Anterior cingulate cortex (tissue), 58 donors: ENCODE data around the gene PHKG2.

ENCODE experiments used
- DNase-seq, 58 donors: peaks; one replicate each; lab custom pipeline; 2025; lab: John Stamatoyannopoulos, UW

Gene PHKG2

DNA sequence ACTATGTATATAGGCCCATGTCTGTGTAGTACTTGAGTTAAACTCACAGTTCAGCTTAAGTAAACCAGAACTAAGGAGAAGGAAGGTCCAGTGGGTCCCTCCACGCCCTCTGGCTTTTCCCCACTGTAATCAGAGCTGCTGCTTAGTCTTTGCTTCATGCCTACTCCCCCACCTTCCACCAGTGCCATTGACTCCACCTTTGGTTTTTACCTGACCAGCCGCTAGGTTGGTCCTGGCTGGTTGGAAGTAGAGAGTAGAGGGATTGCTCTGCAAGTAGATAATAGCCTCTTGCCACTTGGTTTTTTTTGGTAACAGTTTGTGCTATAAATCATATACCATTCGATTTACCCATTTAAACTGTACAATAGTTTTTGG, 22.8 kb upstream of the PHKG2 start:
- no peak for DNase-seq

- no peak for DNase-seq
Observed at GRCh38 chr16:30728321-30728720, 19.9 kb upstream of the PHKG2 start.

- no peak for DNase-seq
Observed at GRCh38 chr16:30728899-30729672, 19.1 kb upstream of the PHKG2 start.

DNA sequence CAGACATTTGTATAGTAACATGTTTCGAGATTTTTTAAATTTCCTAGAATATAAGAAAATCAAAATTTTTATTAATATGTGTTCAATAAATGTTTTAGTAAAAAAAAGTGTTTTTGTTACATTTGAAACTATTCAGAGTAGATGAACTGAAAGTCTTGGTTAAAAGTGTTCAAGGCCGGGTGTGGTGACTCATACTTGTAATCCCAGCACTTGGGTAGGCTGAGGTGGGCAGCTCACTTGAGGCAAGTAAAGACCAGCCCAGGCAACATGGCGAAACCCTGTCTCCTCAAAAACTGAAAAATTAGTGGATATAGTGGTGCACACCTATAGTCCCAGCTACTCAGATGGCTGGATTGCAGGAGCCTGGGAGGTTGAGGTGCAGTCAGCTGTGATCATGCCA, 16.8 kb upstream of the PHKG2 start:
- no peak for DNase-seq

DNA sequence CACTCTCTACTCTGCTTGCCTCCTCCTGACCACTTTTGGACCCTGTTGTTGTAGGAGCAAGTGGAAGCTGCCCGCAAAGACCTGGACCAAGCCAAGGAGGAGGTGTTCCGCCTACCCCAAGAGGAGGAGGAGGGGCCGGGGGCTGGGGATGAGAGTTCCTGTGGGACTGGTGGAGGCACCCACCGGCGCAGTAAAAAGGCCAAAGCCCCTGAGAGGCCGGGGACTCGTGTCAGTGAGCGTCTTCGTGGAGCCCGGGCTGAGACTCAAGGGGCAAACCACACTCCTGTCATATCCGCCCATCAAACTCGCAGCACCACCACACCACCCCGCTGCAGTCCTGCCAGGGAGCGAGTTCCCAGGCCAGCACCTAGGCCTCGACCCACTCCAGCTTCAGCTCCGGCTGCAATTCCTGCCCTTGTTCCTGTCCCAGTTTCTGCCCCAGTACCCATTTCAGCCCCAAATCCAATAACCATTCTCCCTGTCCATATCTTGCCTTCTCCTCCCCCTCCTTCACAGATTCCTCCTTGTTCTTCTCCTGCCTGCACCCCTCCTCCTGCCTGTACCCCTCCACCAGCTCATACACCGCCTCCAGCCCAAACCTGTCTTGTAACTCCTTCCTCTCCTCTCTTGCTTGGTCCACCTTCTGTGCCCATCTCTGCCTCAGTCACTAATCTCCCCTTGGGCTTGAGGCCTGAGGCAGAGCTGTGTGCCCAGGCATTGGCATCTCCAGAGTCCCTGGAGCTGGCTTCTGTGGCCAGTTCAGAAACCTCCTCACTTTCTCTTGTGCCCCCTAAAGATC, 11.0 kb upstream of the PHKG2 start:
- DNase-seq, result no peak

GRCh38 chr16:30737794-30738648, 10.2 kb upstream of the PHKG2 start:
- DNase-seq, result no peak

GRCh38 chr16:30738984-30739951, 9.0 kb upstream of the PHKG2 start:
- DNase-seq, result peak in 1 of 58 donors; percentile 12

DNA sequence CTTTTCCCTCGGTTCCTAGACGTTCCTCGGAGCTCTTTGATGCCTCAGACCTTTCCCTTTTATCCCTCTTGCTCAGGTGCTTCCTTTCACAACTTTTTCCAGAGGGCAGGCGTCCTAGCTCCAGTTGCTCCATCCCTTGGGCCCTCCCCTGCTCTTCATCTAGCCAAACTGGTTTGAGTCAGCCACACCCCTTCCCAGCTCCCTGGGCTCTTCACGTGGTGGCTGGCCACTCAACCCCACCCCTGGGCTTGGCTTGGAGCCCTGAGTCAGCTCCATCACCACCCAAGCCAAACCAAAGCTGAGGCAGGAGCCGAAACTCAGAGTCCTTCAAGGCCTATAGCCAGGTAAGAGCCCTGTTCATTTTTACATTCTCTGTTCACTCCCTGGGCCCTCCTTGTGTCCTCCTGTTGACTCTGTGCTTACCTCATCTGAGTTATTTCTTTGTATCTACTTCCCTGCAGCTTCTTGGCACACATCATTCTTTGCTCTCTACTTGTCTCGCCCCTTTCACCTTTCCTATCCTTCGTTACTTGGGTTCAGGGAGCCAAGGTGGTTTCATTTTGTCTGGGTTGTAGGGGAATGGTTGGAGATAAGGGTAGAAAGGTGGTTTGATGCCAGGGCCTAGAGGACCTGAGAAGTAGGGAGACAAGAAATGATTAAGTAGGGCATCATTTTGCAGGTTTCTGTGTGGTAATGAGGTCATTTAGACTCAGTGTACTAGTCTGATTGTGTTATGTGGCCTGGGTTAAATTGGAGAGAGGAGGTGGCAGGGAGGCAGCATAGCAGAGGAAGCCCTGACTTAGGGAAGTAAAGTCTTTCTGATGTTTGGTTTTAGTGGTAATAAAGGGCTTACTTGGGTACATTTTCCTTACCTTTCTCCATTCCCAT, 7.6 kb upstream of the PHKG2 start:
- peak in 1 of 58 donors; percentile 35 for DNase-seq

DNA sequence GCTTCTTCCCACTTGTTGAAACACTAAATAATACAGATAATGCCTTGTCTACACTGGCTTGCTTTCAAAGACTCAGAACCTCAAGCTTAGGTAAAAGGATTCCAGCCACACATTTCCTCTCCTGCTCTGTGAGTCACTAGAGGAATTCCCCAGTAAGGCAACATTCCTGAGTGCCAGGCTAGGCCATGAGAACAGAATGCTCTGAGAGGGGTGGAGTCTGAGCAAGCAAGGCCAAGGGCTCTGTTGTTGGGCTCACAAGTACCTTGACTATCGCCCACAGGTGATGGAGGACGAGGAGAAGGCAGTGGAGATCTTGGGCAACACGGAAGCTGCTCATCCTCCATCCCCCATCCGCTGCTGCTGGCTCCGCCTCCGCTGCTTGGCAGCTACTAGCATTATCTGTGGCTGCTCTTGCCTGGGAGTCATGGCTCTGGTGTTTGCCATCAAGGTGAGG, 6.7 kb upstream of the PHKG2 start:
- DNase-seq, result no peak

GRCh38 chr16:30743716-30744115, 4.5 kb upstream of the PHKG2 start:
- DNase-seq, result no peak

- DNase-seq, result no peak
Observed at GRCh38 chr16:30744183-30744582, 4.0 kb upstream of the PHKG2 start.

- no peak for DNase-seq
Observed at GRCh38 chr16:30745082-30745481, 3.1 kb upstream of the PHKG2 start.

DNA sequence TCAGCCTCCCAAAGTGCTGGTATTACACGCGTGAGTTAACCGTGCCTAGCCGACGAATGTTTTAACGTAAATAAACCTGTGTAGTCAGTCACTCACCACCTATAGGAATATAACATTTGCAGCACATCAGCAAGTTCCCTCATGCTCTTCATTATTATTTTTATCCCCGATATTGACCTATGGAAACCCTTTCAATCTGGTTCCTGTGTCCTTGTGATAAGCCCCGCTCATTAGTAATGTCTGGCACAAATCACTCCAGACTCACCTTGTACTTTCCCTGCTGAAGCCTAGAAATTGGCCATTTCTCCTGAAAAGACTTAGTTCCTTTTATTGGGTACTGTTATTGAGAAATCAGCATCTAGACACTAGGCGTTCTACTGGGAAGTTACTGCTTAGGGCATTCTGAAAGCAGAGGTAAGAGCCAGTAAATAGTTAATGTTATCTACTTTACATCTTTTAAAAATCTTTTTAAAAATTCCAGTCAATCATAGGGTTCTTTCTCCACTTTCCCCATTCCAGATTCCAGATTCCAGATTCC, 1.5 kb upstream of the PHKG2 start:
- no peak for DNase-seq

DNA sequence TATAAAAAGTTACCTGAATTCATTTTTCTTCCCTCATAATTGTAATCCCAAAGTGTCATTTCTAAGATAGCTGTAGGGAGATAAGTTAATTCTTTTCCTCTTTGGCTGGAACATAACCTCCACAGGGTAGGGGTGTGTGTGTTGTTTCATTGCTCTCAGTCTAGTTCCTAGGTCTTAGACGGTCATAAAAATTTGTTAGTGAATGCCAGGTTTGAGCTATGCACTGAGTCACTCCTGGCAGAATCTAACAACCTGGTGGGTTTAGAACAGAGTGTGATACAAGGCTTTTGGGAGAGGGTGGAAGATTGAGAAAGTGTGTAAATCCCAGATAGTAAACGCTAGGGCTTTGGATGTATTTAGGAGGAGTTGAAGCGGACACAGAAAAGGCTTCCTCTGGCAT, 894 bp upstream of the PHKG2 start:
- DNase-seq, result no peak

- peak in 6 of 58 donors; percentile 32 to 68 (median 45) for DNase-seq
Observed at GRCh38 chr16:30748634-30749445, 615 bp downstream of the PHKG2 start.

DNA sequence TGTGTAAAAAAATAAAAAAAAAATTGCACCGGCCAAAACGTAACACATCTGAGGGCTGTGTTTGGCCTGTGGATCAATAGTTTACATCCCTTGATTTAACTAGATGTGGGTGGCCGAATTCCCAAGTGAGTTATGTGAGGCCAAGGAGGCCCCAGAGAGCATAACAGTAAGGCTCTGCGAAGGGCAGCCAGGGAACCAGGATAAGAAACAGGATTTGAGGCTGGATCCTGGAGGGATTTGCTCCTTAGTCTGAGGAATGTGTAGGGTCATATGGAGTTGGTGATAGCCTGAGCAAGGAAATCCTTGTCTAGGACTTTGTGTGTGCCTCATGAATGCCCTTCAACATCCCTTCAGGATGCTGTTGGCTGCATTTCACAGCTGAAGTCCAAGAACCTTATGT, 2.0 kb downstream of the PHKG2 start:
- DNase-seq, result no peak

DNA sequence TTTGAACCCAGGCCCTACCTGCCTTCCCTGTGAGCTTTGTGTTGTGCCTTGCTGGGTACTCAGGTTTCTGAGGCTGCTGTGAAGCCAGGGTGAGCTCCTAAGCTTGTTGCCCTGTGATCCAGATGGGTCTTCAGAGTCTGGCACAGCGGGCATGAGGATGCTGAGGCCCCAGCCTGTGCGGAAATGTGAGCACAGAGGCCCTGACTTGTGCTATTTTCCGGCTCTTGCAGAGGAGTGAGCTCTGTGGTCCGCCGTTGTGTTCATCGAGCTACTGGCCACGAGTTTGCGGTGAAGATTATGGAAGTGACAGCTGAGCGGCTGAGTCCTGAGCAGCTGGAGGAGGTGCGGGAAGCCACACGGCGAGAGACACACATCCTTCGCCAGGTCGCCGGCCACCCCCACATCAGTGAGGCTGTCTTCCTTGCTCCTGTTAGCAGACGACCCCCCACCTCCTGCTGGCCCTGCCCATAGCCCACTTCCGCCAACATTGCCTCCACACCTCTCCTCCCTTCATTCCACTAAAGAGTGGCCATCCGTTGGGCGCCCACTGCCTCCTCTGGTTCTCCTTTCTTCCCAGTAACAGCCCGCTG, 2.7 kb downstream of the PHKG2 start:
- no peak for DNase-seq
